GM18508 (cell line): ENCODE results near the gene CNOT1.
"Not testable (repeated sequence)": the region's sequence is repeated elsewhere in the genome, so short reads cannot be mapped to it uniquely, and the experiment has no call there.

Experiments
- ATAC-seq: cut with Tn5 transposase; IDR thresholded peaks from one replicate; pipeline ENCODE4 v1.9.1; 2021; ENCODE audit warnings: moderate number of reproducible peaks; ENCODE audit not compliant: insufficient read depth, unreplicated experiment

Gene CNOT1

GRCh38 chr16:58492066-58492465 lies 137.6 kb downstream of the CNOT1 start:
- ATAC-seq = no peak

GRCh38 chr16:58490539-58490938 lies 139.1 kb downstream of the CNOT1 start:
- not testable (repeated sequence) for ATAC-seq

GRCh38 chr16:58490065-58490464 lies 139.6 kb downstream of the CNOT1 start:
- no peak for ATAC-seq

- no peak for ATAC-seq
Observed at GRCh38 chr16:58488531-58488930, 141.1 kb downstream of the CNOT1 start.

GRCh38 chr16:58487566-58488351 lies 141.9 kb downstream of the CNOT1 start:
- no peak for ATAC-seq

- ATAC-seq = no peak
Observed at GRCh38 chr16:58485184-58485887, 144.3 kb downstream of the CNOT1 start.

- ATAC-seq = no peak
Observed at GRCh38 chr16:58481931-58482330, 147.7 kb downstream of the CNOT1 start.

GRCh38 chr16:58481226-58481869 lies 148.3 kb downstream of the CNOT1 start:
- ATAC-seq = no peak

- no peak for ATAC-seq
Observed at GRCh38 chr16:58478427-58478826, 151.2 kb downstream of the CNOT1 start.

- no peak for ATAC-seq
Observed at GRCh38 chr16:58476791-58477190, 152.8 kb downstream of the CNOT1 start.

GRCh38 chr16:58475091-58475619 lies 154.5 kb downstream of the CNOT1 start:
- ATAC-seq = no peak

- no peak for ATAC-seq
Observed at GRCh38 chr16:58474296-58474695, 155.3 kb downstream of the CNOT1 start.

- ATAC-seq = no peak
Observed at GRCh38 chr16:58472827-58473226, 156.8 kb downstream of the CNOT1 start.

GRCh38 chr16:58472266-58472665 lies 157.4 kb downstream of the CNOT1 start:
- ATAC-seq = no peak

- no peak for ATAC-seq
Observed at GRCh38 chr16:58471209-58471975, 158.2 kb downstream of the CNOT1 start.
